ENCODE results near the gene RAI14. TPM values are rescaled to one million over a fixed set of nuclear protein-coding genes. Genes with fewer than 3 reads are reported as not detected.
A peak's percentile ranks its signal among the peaks of the same experiment; 100 is the strongest.

RAI14 gene
- total and polyA plus RNA-seq, 4 donors: 16.7 to 91.5 (median 49.3) TPM

DNA sequence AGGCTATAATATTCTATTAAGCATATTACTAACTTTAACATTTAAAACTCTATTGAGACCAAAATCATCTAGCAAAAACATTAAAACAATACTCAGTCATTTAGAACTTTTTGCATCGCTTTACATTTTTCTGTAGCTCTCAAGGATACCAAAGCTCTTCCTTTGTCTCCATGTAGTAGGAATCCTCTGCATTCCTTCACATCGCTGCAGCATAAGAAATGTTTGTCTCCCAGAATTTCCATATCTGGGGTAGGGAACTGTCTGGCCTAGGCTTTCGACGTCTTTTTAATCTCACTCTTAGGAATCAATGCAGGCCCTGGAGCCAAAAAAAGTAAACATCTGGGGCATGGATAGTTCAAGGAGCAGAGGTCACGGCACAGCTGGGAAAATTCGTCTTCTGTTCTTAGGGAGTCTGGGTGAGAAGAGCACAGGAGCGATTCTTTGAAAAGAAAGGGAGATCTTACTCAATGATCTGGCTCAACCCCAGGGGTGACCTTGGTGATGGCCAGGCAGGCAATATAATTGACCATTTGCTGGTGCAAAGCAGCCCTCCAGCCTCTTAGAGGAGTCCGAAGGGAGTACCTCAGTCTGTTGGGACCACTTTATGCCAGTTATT, 23.2 kb upstream of the RAI14 start:
- Histone ChIP-seq H3K4me1 (ENCODE audit: control insufficient read depth in 5 of 5, insufficient read depth in 5 of 5, low read length in 5 of 5) (peaks cover 0 to 4% (median 0%) of the 10 kb centered on the region in 5 donors), H3K27me3 (ENCODE audit: control insufficient read depth in 3 of 3, insufficient read depth in 3 of 3, low read length in 2 of 3) (no peaks in the 10 kb centered on the region), H3K36me3 (ENCODE audit: control insufficient read depth in 4 of 4, insufficient read depth in 4 of 4, low read length in 4 of 4) (no peaks in the 10 kb centered on the region), H3K9me3 (ENCODE audit: control insufficient read depth in 4 of 4, insufficient read depth in 3 of 4, low read length in 3 of 4) (peaks cover 0 to 2% (median 0%) of the 10 kb centered on the region in 4 donors), H3K27ac (ENCODE audit: low read depth in 1 of 2, low read length in 1 of 2) (no peak overlapping the region), H3K9ac (ENCODE audit: insufficient read depth in 1 of 2, low read length in 2 of 2) (no peak overlapping the region), H3K4me3 (no peak overlapping the region)
- no peak for TF ChIP-seq CTCF (IDR thresholded peaks at IDR 0.05; ENCODE audit: control extremely low read depth, extremely low read depth)
- DNase-seq (peak in 2 of 3 donors; percentile 24 to 27), ATAC-seq (ENCODE audit: insufficient read depth, low FRiP score) (no peak)
- WGBS, 2 donors: 71 to 74% methylated on average over 8 of the region's 8 CpGs

DNA sequence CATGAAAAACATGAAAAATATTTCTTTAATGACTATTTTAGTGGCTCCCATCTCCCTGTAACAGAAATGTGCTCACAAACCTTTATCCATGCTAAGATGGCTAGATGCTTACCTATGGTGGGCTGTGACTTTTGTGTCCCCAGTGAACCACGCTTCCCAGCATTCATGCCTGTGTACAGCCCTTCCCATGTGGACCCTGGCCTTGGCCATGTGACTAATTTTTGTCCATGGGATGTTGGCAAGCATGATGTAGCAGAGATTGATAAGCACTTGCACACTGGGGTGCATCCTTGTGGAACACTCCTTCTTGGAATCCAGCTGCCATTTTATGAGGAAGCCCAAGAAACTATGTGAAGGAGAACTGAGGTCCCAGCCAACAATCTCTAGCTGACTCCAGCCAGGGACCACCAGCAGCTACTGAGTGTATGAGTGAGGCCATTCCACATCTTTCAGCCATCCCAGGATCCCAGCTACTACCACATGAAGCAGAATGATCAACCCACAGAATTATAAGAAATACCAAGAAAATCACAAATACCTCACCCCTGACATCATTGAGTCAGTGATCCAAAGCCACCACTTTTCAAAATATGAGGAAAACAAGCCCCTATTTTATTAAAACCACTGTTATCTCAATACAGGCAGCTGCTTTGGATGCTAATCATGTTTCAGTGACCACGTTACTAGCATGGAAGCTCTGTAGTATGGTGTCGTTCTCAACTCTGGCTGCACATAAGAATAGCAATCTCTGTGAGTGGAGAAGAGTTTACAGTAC, 16.1 kb upstream of the RAI14 start:
- Histone ChIP-seq H3K9me3 (ENCODE audit: control insufficient read depth in 4 of 4, insufficient read depth in 3 of 4, low read length in 3 of 4) (no peaks in the 10 kb centered on the region), H3K4me3 (no peak overlapping the region), H3K4me1 (ENCODE audit: control insufficient read depth in 5 of 5, insufficient read depth in 5 of 5, low read length in 5 of 5) (no peaks in the 10 kb centered on the region), H3K27me3 (ENCODE audit: control insufficient read depth in 3 of 3, insufficient read depth in 3 of 3, low read length in 2 of 3) (no peaks in the 10 kb centered on the region), H3K9ac (ENCODE audit: insufficient read depth in 1 of 2, low read length in 2 of 2) (no peak overlapping the region), H3K27ac (ENCODE audit: low read depth in 1 of 2, low read length in 1 of 2) (no peak overlapping the region), H3K36me3 (ENCODE audit: control insufficient read depth in 4 of 4, insufficient read depth in 4 of 4, low read length in 4 of 4) (no peaks in the 10 kb centered on the region)
- no peak for ATAC-seq (ENCODE audit: insufficient read depth, low FRiP score)
- no peak for DNase-seq
- no peak for TF ChIP-seq CTCF (IDR thresholded peaks at IDR 0.05; ENCODE audit: control extremely low read depth, extremely low read depth)
- whole genome bisulfite sequencing, 2 donors: 93 to 95% methylated on average over 3 of the region's 3 CpGs

- Histone ChIP-seq H3K27ac (ENCODE audit: low read depth in 1 of 2, low read length in 1 of 2) (no peak overlapping the region), H3K9me3 (ENCODE audit: control insufficient read depth in 4 of 4, insufficient read depth in 3 of 4, low read length in 3 of 4) (no peaks in the 10 kb centered on the region), H3K9ac (ENCODE audit: insufficient read depth in 1 of 2, low read length in 2 of 2) (no peak overlapping the region), H3K4me1 (ENCODE audit: control insufficient read depth in 5 of 5, insufficient read depth in 5 of 5, low read length in 5 of 5) (peaks cover 0 to 7% (median 3%) of the 10 kb centered on the region in 5 donors), H3K4me3 (no peak overlapping the region), H3K36me3 (ENCODE audit: control insufficient read depth in 4 of 4, insufficient read depth in 4 of 4, low read length in 4 of 4) (no peaks in the 10 kb centered on the region), H3K27me3 (ENCODE audit: control insufficient read depth in 3 of 3, insufficient read depth in 3 of 3, low read length in 2 of 3) (no peaks in the 10 kb centered on the region)
- 63 to 78% methylated on average over 5 of the region's 5 CpGs for WGBS, 2 donors
- ATAC-seq (ENCODE audit: insufficient read depth, low FRiP score) (no peak), DNase-seq (no peak)
- no peak for TF ChIP-seq CTCF (IDR thresholded peaks at IDR 0.05; ENCODE audit: control extremely low read depth, extremely low read depth)
Observed at GRCh38 chr5:34648039-34648839, 7.9 kb upstream of the RAI14 start.

Data from lung (tissue), 12 donors.